ENCODE results near the gene RFTN1.

RFTN1 gene

DNA sequence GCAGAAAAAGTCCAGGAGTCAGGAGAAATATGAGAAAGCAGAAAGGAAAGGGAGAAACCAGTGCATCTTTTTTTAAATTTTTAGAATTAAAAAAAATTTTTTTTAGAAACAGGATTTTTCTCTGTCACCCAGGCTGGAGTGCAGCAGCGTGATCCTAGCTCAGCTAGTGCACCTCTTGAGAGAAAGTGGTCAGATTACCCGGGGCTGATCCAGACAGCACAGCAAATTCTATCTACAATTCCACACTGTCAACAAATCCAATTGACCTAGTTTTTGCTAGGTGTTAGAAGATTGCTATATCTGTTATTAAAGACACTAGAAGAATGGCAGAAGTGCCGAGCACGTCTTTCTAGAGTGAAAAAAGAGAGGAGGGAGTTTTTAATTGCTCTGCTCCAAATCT lies 117.3 kb downstream of the RFTN1 start:
- DNase-seq (ENCODE audit: low spot score) = no peak
- TF ChIP-seq, protein P1, sequence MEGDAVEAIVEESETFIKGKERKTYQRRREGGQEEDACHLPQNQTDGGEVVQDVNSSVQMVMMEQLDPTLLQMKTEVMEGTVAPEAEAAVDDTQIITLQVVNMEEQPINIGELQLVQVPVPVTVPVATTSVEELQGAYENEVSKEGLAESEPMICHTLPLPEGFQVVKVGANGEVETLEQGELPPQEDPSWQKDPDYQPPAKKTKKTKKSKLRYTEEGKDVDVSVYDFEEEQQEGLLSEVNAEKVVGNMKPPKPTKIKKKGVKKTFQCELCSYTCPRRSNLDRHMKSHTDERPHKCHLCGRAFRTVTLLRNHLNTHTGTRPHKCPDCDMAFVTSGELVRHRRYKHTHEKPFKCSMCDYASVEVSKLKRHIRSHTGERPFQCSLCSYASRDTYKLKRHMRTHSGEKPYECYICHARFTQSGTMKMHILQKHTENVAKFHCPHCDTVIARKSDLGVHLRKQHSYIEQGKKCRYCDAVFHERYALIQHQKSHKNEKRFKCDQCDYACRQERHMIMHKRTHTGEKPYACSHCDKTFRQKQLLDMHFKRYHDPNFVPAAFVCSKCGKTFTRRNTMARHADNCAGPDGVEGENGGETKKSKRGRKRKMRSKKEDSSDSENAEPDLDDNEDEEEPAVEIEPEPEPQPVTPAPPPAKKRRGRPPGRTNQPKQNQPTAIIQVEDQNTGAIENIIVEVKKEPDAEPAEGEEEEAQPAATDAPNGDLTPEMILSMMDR (IDR thresholded peaks at IDR 0.05; ENCODE audit: extremely low read depth, missing control alignments) = no peak

- no peak for DNase-seq (ENCODE audit: low spot score)
- TF ChIP-seq, protein P1 (IDR thresholded peaks at IDR 0.05; ENCODE audit: extremely low read depth, missing control alignments) = no peak
Measured at GRCh38 chr3:16395212-16395611, 118.3 kb downstream of the RFTN1 start.

GRCh38 chr3:16394639-16395038 lies 118.9 kb downstream of the RFTN1 start:
- no peak for DNase-seq (ENCODE audit: low spot score)
- TF ChIP-seq, protein P1 (IDR thresholded peaks at IDR 0.05; ENCODE audit: extremely low read depth, missing control alignments) = no peak

DNA sequence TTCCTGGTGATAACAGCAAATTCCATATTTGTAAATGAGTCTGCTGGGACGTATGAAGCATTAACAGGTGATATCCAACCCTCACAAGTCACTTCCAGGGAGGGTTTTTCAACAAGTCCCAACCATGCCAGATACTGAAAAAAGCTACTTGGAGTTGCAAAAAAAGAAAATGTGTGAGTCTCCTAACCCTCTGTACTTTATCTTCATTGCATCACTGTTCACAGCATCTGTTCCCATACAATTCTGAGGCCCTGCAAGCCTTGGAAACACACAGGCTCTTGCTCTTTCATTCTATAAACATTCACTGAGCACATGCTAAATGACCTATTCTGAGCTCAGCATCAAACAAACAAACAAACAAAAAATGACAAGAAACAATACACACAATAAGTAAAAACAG lies 120.8 kb downstream of the RFTN1 start:
- no peak for DNase-seq (ENCODE audit: low spot score)
- TF ChIP-seq, protein P1 (IDR thresholded peaks at IDR 0.05; ENCODE audit: extremely low read depth, missing control alignments) = no peak

DNA sequence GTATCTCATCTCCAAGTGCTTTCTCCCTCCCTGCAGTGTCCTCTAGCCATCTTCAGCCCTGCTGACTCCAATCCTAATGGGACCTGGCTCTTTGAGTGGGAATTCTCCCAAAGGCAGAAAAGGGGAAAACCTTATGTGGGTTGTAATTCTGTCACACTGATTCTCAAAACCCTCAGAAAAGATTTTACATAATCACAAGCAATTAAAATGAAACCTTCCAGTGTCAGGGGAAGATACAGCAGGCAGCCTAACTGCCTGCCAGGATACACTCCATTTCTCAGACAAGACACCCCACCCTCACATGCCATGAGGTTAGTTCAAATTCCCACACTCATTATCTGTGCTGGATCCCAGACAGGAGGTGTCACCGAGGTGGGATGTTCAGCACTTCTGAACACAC lies 121.4 kb downstream of the RFTN1 start:
- TF ChIP-seq, protein P1 (IDR thresholded peaks at IDR 0.05; ENCODE audit: extremely low read depth, missing control alignments) = no peak
- no peak for DNase-seq (ENCODE audit: low spot score)

DNA sequence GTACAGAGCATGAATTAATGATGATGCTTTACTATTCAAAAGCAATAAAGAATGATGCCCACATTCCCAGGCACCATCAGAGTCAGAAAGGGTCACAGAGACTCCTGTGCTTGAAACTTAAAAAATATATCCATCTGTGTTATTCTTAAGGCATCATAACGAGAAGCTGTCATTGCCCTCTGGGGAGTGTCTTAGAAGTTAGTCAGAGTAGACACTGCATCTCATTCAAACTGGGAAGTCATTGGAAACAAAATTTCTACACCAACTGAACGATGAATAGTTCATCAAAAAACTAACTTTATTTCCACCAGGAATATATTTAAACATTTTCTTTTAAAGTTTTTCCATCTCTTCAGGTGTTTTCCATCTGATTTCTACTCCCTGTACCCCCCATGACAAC lies 122.9 kb downstream of the RFTN1 start:
- DNase-seq (ENCODE audit: low spot score) = no peak
- TF ChIP-seq, protein P1 (IDR thresholded peaks at IDR 0.05; ENCODE audit: extremely low read depth, missing control alignments) = no peak

- TF ChIP-seq, protein P1 (IDR thresholded peaks at IDR 0.05; ENCODE audit: extremely low read depth, missing control alignments) = no peak
- DNase-seq (ENCODE audit: low spot score) = no peak
Measured at GRCh38 chr3:16388850-16389441, 124.6 kb downstream of the RFTN1 start.

All from GM20000 (cell line).